Measurements from ENCODE around the gene CAPN13. TPM values are rescaled to one million over a fixed set of nuclear protein-coding genes. Genes with fewer than 3 reads are reported as not detected.

CAPN13 gene
- total RNA-seq, 4 donors from 2014 or later = 38.0 to 396 (median 330) TPM

- no peak for TF ChIP-seq POLR2A (IDR thresholded peaks at IDR 0.05)
- TF ChIP-seq, protein P1, sequence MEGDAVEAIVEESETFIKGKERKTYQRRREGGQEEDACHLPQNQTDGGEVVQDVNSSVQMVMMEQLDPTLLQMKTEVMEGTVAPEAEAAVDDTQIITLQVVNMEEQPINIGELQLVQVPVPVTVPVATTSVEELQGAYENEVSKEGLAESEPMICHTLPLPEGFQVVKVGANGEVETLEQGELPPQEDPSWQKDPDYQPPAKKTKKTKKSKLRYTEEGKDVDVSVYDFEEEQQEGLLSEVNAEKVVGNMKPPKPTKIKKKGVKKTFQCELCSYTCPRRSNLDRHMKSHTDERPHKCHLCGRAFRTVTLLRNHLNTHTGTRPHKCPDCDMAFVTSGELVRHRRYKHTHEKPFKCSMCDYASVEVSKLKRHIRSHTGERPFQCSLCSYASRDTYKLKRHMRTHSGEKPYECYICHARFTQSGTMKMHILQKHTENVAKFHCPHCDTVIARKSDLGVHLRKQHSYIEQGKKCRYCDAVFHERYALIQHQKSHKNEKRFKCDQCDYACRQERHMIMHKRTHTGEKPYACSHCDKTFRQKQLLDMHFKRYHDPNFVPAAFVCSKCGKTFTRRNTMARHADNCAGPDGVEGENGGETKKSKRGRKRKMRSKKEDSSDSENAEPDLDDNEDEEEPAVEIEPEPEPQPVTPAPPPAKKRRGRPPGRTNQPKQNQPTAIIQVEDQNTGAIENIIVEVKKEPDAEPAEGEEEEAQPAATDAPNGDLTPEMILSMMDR (IDR thresholded peaks at IDR 0.05) = no peak
- no peak overlapping the region for H3K27ac ChIP-seq
- no peaks in the 10 kb centered on the region for H3K9me3 ChIP-seq
- no peaks in the 10 kb centered on the region for H3K27me3 ChIP-seq
- no peak for DNase-seq
- H3K36me3 ChIP-seq = no peaks in the 10 kb centered on the region
- H3K4me3 ChIP-seq = no peak overlapping the region
- H3K4me1 ChIP-seq = no peaks in the 10 kb centered on the region
Observed at GRCh38 chr2:30686669-30687068, 120.6 kb downstream of the CAPN13 start.

DNA sequence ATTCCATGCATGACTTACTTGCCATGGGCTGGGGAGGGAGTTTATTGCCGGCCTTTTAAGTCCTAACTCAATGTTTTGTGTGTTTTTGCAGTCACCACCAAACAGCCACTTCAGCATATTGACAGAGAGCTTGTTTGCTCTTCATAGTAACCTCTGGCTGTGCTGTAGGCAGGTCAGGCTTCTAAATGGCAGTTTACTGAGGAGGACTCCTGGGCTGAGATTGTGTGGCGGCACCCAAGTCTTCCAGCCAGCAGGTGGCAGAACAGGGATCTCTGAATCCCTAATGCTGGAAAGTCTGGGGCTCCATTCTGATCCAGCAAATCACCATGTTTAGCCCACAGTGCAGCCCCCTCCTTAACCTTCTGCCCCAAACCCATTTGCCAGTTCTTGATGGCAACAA, 121.2 kb downstream of the CAPN13 start:
- no peaks in the 10 kb centered on the region for H3K4me1 ChIP-seq
- TF ChIP-seq, protein P1 (IDR thresholded peaks at IDR 0.05) = peak in 3 of 6 experiments; percentile 10 to 16 (median 11)
- no peak for TF ChIP-seq POLR2A (IDR thresholded peaks at IDR 0.05)
- no peak for DNase-seq
- no peak overlapping the region for H3K4me3 ChIP-seq
- no peak overlapping the region for H3K27ac ChIP-seq
- H3K36me3 ChIP-seq = no peaks in the 10 kb centered on the region
- no peaks in the 10 kb centered on the region for H3K27me3 ChIP-seq
- H3K9me3 ChIP-seq = no peaks in the 10 kb centered on the region

GRCh38 chr2:30684996-30685395, 122.2 kb downstream of the CAPN13 start:
- Histone ChIP-seq H3K9me3 (no peaks in the 10 kb centered on the region), H3K4me3 (no peak overlapping the region), H3K36me3 (no peaks in the 10 kb centered on the region), H3K4me1 (no peaks in the 10 kb centered on the region), H3K27ac (no peak overlapping the region), H3K27me3 (no peaks in the 10 kb centered on the region)
- DNase-seq = no peak
- TF ChIP-seq, protein P1 (IDR thresholded peaks at IDR 0.05) = no peak
- TF ChIP-seq POLR2A (IDR thresholded peaks at IDR 0.05) = no peak

DNA sequence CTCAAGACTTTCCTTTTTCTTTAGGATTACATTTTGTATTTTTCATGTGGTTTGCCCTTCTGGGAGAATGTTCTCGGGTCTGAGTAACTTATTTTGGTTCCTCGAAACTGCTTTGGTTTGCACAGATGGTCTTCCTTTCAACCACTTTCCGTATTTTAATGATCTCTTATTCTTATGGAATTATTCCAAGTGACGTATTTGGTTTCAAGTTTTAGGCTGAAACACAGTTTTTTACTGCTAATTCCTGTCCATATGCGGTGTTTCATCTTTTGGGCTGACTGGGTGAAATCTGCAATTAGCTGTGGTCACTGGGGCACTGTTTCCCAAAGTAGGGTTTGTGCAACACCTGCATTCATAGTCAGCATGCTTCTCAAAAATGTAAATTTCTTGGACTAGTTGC, 122.7 kb downstream of the CAPN13 start:
- DNase-seq = no peak

DNA sequence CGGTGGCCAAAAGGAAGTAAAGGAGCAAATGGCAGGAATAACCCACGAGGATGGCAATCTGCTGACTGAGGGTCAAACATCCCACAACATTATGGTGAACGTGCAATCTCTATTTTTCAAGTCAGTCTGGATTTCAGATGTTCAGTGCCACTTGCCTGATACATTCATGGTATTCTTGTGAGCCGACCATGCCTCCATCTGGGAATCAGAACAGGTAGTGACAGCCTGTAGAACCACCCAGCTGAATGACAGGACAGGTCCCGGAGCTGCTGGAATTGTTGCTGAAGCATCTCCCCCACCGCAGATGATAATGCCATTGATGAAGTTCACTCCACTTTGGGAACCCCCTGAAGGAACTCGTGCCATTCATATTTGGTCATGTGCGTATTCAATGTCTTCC, 123.2 kb downstream of the CAPN13 start:
- Histone ChIP-seq H3K4me1 (no peaks in the 10 kb centered on the region), H3K27ac (no peak overlapping the region), H3K4me3 (no peak overlapping the region), H3K36me3 (no peaks in the 10 kb centered on the region), H3K27me3 (no peaks in the 10 kb centered on the region), H3K9me3 (no peaks in the 10 kb centered on the region)
- no peak for TF ChIP-seq POLR2A (IDR thresholded peaks at IDR 0.05)
- TF ChIP-seq, protein P1 (IDR thresholded peaks at IDR 0.05) = no peak
- DNase-seq = no peak

More for the DNA sequence above, 122.7 kb downstream of the CAPN13 start:
- H3K9me3 ChIP-seq = no peaks in the 10 kb centered on the region
- H3K27ac ChIP-seq = no peak overlapping the region
- H3K4me1 ChIP-seq = no peaks in the 10 kb centered on the region
- no peaks in the 10 kb centered on the region for H3K36me3 ChIP-seq
- H3K4me3 ChIP-seq = no peak overlapping the region
- H3K27me3 ChIP-seq = no peaks in the 10 kb centered on the region
- TF ChIP-seq POLR2A (IDR thresholded peaks at IDR 0.05) = no peak
- TF ChIP-seq, protein P1 (IDR thresholded peaks at IDR 0.05) = no peak

Data from Peyer's patch (tissue), 4 donors.